Karpas-422 (cell line): Measurements from ENCODE around the gene SEMA3D. TPM values are rescaled to one million over a fixed set of nuclear protein-coding genes. Genes with fewer than 3 reads are reported as not detected.

Experiments used
- DNase-seq: peaks from one replicate; pipeline ENCODE4 v3.0.0-alpha.2; 2015
- H2AFZ ChIP-seq: fragments of 200-600 bp; sonication (generic); 2 replicates; pipeline ENCODE4 v1.6.1; 2014; ENCODE audit warnings: antibody characterized with exemption, low read length, mixed read lengths
- H3K27ac ChIP-seq: fragments of 200-600 bp; sonication (generic); 2 replicates; pipeline ENCODE4 v1.5.1; 2014; ENCODE audit warnings: mild to moderate bottlenecking, low read length, moderate library complexity
- H3K27me3 ChIP-seq: fragments of 200-600 bp; sonication (generic); 2 replicates; pipeline ENCODE4 v1.6.1; 2014; ENCODE audit warnings: low read length, mixed read lengths
- H3K36me3 ChIP-seq: fragments of 200-600 bp; sonication (generic); 2 replicates; pipeline ENCODE4 v1.6.1; 2014; ENCODE audit warnings: low read length, mixed read lengths; ENCODE audit not compliant: insufficient read depth
- H3K4me1 ChIP-seq: fragments of 200-600 bp; sonication (generic); 2 replicates; pipeline ENCODE4 v1.6.1; 2014; ENCODE audit warnings: mild to moderate bottlenecking, low read length, mixed read lengths
- H3K4me2 ChIP-seq: fragments of 200-600 bp; sonication (generic); 2 replicates; pipeline ENCODE4 v1.6.1; 2014; ENCODE audit warnings: low read length, low read depth, mild to moderate bottlenecking; ENCODE audit not compliant: poor library complexity, severe bottlenecking
- H3K4me3 ChIP-seq: fragments of 200-600 bp; sonication (generic); 2 replicates; pipeline ENCODE4 v1.5.1; 2014; ENCODE audit warnings: mild to moderate bottlenecking, antibody characterized with exemption, low read length, mixed read lengths
- H3K79me2 ChIP-seq: fragments of 200-600 bp; sonication (generic); 2 replicates; pipeline ENCODE4 v1.6.1; 2014; ENCODE audit warnings: mild to moderate bottlenecking, low read length, mixed read lengths
- H3K9ac ChIP-seq: fragments of 200-600 bp; sonication (generic); 2 replicates; pipeline ENCODE4 v1.6.0; 2014; ENCODE audit warnings: low read length
- H3K9me2 ChIP-seq: fragments of 200-600 bp; sonication (generic), shearing (Covaris generic); replicated peaks from 2 replicates; pipeline ENCODE4 v1.6.0; 2014; ENCODE audit warnings: mild to moderate bottlenecking, low read length, moderate library complexity; ENCODE audit not compliant: insufficient read depth
- H3K9me3 ChIP-seq: fragments of 300-700, 200-600 bp; sonication (generic); 2 replicates; pipeline ENCODE4 v1.6.1; 2014; ENCODE audit warnings: low read length, mixed read lengths
- H4K20me1 ChIP-seq: fragments of 200-600 bp; sonication (generic); 2 replicates; pipeline ENCODE4 v1.6.1; 2014; ENCODE audit warnings: mild to moderate bottlenecking, antibody characterized with exemption, low read length, low read depth; ENCODE audit not compliant: insufficient read depth
- total RNA-seq: library from RNA; depleted of rRNA; stranded (reverse); fragments of >200 nt; shearing (Covaris generic); gene quantifications from 2 replicates; pipeline ENCODE4 v1.2.3, GENCODE V29; 2014; ENCODE audit warnings: low replicate concordance

Gene SEMA3D
- total RNA-seq, 1 experiment from 2014 or later, result not detected

GRCh38 chr7:85111761-85112160 is 75.1 kb downstream of the SEMA3D start:
- Histone ChIP-seq H2AFZ (no peak overlapping the region), H3K9me2 (no peaks in the 10 kb centered on the region), H3K9me3 (peaks cover 21% of the 10 kb centered on the region), H3K4me1 (no peaks in the 10 kb centered on the region), H3K79me2 (no peaks in the 10 kb centered on the region), H3K9ac (no peak overlapping the region), H3K27ac (no peak overlapping the region), H3K4me3 (no peak overlapping the region), H4K20me1 (no peaks in the 10 kb centered on the region), H3K36me3 (no peaks in the 10 kb centered on the region), H3K4me2 (no peak overlapping the region), H3K27me3 (no peaks in the 10 kb centered on the region)
- DNase-seq, result no peak

DNA sequence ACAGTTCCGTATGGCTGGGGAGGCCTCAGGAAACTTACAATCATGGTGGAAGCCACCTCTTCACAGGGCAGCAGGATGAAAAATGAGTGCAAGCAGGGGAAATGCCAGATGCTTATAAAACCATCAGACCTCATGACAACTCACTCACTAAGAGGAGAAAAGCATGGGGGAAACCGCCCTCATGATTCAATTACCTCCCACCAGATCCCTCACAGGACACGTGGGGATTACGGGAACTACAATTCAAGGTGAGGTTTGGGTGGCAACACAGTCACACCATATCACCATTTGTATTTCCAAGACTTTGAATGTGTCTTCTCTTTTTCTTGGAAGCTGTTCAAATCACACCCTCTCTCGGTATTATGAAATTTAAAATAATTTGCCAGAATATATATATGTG is 80.1 kb downstream of the SEMA3D start:
- Histone ChIP-seq H3K4me2 (no peak overlapping the region), H3K79me2 (no peaks in the 10 kb centered on the region), H3K27ac (no peak overlapping the region), H3K4me3 (no peak overlapping the region), H3K9me2 (no peaks in the 10 kb centered on the region), H3K4me1 (no peaks in the 10 kb centered on the region), H3K36me3 (no peaks in the 10 kb centered on the region), H4K20me1 (no peaks in the 10 kb centered on the region), H3K9me3 (peaks cover 20% of the 10 kb centered on the region), H3K9ac (no peak overlapping the region), H2AFZ (no peak overlapping the region), H3K27me3 (no peaks in the 10 kb centered on the region)
- DNase-seq, result no peak

DNA sequence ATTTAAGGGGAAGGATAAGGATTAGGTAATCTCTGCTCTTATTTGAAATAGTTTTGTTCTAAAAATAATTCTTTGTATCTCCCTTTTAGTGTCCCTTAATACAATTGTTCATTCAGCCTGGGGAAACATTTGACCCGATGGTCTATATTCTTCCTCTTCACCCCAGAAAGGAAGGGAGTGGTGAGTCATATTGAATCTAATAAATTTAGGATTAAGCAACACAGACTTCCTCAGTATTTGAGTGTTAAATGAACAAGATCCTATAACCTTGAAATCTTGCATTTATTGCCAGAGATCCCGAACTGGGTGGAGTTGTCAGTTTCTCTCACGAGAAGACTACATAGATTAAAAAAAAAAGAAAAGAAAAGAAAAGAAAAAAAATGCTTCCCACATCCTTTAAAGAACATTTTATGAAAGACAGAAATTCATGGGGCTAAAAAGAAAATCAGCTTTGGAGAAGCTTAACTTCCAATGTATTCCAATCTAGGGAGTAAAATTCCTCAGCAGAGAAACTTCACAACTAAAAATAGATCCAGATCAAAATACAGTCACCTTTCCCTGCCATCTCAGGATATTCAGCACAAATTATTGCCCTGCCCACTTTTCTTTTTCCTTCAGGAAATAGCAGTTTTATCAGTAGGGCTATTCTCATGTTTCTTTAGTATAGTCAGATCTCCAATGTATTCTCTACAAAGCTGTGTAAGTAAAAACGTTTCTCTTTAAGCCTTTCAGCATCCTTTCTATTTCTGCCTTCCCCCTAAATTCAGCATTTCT is 82.2 kb downstream of the SEMA3D start:
- no peaks in the 10 kb centered on the region for H3K4me1 ChIP-seq
- no peak for DNase-seq
- no peaks in the 10 kb centered on the region for H3K9me2 ChIP-seq
- H3K4me2 ChIP-seq, result no peak overlapping the region
- no peak overlapping the region for H3K4me3 ChIP-seq
- H3K9me3 ChIP-seq, result peaks cover 24% of the 10 kb centered on the region
- no peaks in the 10 kb centered on the region for H4K20me1 ChIP-seq
- no peaks in the 10 kb centered on the region for H3K36me3 ChIP-seq
- no peak overlapping the region for H3K9ac ChIP-seq
- no peaks in the 10 kb centered on the region for H3K79me2 ChIP-seq
- no peak overlapping the region for H2AFZ ChIP-seq
- no peaks in the 10 kb centered on the region for H3K27me3 ChIP-seq
- no peak overlapping the region for H3K27ac ChIP-seq

DNA sequence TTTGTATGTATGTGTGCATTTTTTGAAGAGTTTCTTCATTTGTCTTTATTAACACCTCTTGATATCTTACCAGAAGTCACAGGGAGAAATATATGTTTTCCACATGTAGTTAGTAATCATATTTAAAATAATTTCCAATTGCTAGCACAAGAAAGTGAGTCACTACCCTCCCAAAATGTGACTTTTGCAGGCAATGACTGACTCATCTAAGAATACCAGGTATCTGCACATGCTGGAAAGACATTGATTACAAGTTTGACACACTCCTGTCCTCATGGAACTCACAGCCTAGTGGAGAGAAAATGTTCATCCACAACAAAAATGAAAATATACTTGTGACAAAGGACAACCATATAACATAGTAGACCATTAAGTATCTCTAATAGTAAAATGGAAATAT is 82.9 kb downstream of the SEMA3D start:
- no peaks in the 10 kb centered on the region for H3K4me1 ChIP-seq
- no peak for DNase-seq
- H3K4me3 ChIP-seq, result no peak overlapping the region
- no peak overlapping the region for H3K9ac ChIP-seq
- no peaks in the 10 kb centered on the region for H3K9me2 ChIP-seq
- H4K20me1 ChIP-seq, result no peaks in the 10 kb centered on the region
- H3K4me2 ChIP-seq, result no peak overlapping the region
- peaks cover 24% of the 10 kb centered on the region for H3K9me3 ChIP-seq
- no peaks in the 10 kb centered on the region for H3K79me2 ChIP-seq
- H2AFZ ChIP-seq, result no peak overlapping the region
- no peaks in the 10 kb centered on the region for H3K36me3 ChIP-seq
- no peak overlapping the region for H3K27ac ChIP-seq
- H3K27me3 ChIP-seq, result no peaks in the 10 kb centered on the region

- Histone ChIP-seq H3K4me3 (no peak overlapping the region), H4K20me1 (no peaks in the 10 kb centered on the region), H3K27me3 (no peaks in the 10 kb centered on the region), H3K27ac (no peak overlapping the region), H3K36me3 (no peaks in the 10 kb centered on the region), H2AFZ (no peak overlapping the region), H3K9me3 (peaks cover 24% of the 10 kb centered on the region), H3K79me2 (no peaks in the 10 kb centered on the region), H3K9ac (no peak overlapping the region), H3K4me2 (no peak overlapping the region), H3K4me1 (no peaks in the 10 kb centered on the region), H3K9me2 (no peaks in the 10 kb centered on the region)
- no peak for DNase-seq
Measured at GRCh38 chr7:85103357-85103756, 83.5 kb downstream of the SEMA3D start.

GRCh38 chr7:85102813-85103350 is 84.0 kb downstream of the SEMA3D start:
- no peaks in the 10 kb centered on the region for H3K79me2 ChIP-seq
- H3K9me3 ChIP-seq, result peaks cover 24% of the 10 kb centered on the region
- no peaks in the 10 kb centered on the region for H4K20me1 ChIP-seq
- no peaks in the 10 kb centered on the region for H3K36me3 ChIP-seq
- no peak overlapping the region for H3K27ac ChIP-seq
- H2AFZ ChIP-seq, result no peak overlapping the region
- no peak overlapping the region for H3K4me2 ChIP-seq
- H3K4me1 ChIP-seq, result no peaks in the 10 kb centered on the region
- H3K9ac ChIP-seq, result no peak overlapping the region
- no peak overlapping the region for H3K4me3 ChIP-seq
- no peak for DNase-seq
- no peaks in the 10 kb centered on the region for H3K9me2 ChIP-seq
- H3K27me3 ChIP-seq, result no peaks in the 10 kb centered on the region

GRCh38 chr7:85101347-85101746 is 85.5 kb downstream of the SEMA3D start:
- H3K4me1 ChIP-seq, result no peaks in the 10 kb centered on the region
- no peaks in the 10 kb centered on the region for H3K79me2 ChIP-seq
- H3K27me3 ChIP-seq, result no peaks in the 10 kb centered on the region
- no peak overlapping the region for H2AFZ ChIP-seq
- no peak for DNase-seq
- H3K4me3 ChIP-seq, result no peak overlapping the region
- H3K36me3 ChIP-seq, result no peaks in the 10 kb centered on the region
- H4K20me1 ChIP-seq, result no peaks in the 10 kb centered on the region
- no peak overlapping the region for H3K4me2 ChIP-seq
- H3K9me2 ChIP-seq, result no peaks in the 10 kb centered on the region
- no peak overlapping the region for H3K9ac ChIP-seq
- peaks cover 19% of the 10 kb centered on the region for H3K9me3 ChIP-seq
- no peak overlapping the region for H3K27ac ChIP-seq

DNA sequence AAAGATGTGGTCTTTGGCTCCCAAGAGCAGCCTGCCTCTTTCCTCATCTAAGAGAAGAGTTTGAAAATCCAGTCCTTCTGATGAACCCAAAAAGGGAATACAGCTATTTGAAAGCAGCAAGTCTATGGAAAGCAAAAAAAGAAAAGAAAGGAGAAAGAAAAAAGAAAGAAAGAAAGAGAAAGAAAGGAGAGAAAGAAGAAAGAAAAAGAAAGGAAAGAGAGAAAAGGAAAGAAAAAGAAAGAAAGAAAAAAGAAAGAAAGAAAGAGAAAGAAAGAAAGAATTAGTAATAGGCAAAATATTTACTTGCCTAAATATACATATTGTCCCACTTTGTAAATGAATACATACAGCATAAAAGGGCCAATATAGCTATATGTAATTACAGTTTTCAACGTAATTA is 89.0 kb downstream of the SEMA3D start:
- Histone ChIP-seq H3K9ac (no peak overlapping the region), H3K79me2 (no peaks in the 10 kb centered on the region), H3K9me3 (peaks cover 22% of the 10 kb centered on the region), H4K20me1 (no peaks in the 10 kb centered on the region), H3K36me3 (no peaks in the 10 kb centered on the region), H3K4me3 (no peak overlapping the region), H3K27me3 (no peaks in the 10 kb centered on the region), H3K27ac (no peak overlapping the region), H3K4me2 (no peak overlapping the region), H3K4me1 (no peaks in the 10 kb centered on the region), H3K9me2 (no peaks in the 10 kb centered on the region), H2AFZ (no peak overlapping the region)
- DNase-seq, result no peak
